SK-N-SH treated with all-trans-retinoic acid at 6 μM for 48 hours (cell line): Measurements from ENCODE around the gene GPRIN3.

ENCODE experiments used
- ATAC-seq: fragments of 200-7000 bp; cut with Tn5 transposase; 3 replicates; pipeline ENCODE4 v1.9.1; 2020; ENCODE audit warnings: mild to moderate bottlenecking, moderate library complexity
- ARNTL ChIP-seq: fragments of 450-650 bp; formaldehyde crosslinking; IDR thresholded peaks from 2 replicates; pipeline ENCODE4 v1.5.0; 2020; ENCODE audit warnings: low read depth, mild to moderate bottlenecking, moderate library complexity, borderline replicate concordance
- CSDC2 ChIP-seq: fragments of 250-450 bp; sonication (Bioruptor Pico); IDR thresholded peaks from 2 replicates; pipeline ENCODE4 v1.5.0; 2020; ENCODE audit warnings: mild to moderate bottlenecking, moderate library complexity
- ESRRG ChIP-seq: fragments of 250-450 bp; sonication (Bioruptor Pico); IDR thresholded peaks from 2 replicates; pipeline ENCODE4 v1.6.1; 2021; ENCODE audit warnings: mild to moderate bottlenecking
- GLIS3 ChIP-seq: fragments of 250-450 bp; sonication (Bioruptor Pico); IDR thresholded peaks from 2 replicates; pipeline ENCODE4 v1.5.0; 2020; ENCODE audit warnings: mild to moderate bottlenecking, moderate library complexity
- ISL1 ChIP-seq: fragments of 250-450 bp; sonication (Bioruptor Pico); IDR thresholded peaks from 2 replicates; pipeline ENCODE4 v2.1.2; 2022; ENCODE audit warnings: mild to moderate bottlenecking, moderate library complexity
- OSR1 ChIP-seq: fragments of 250-450 bp; sonication (Bioruptor Pico); IDR thresholded peaks from 2 replicates; pipeline ENCODE4 v1.8.0; 2022; ENCODE audit warnings: moderate library complexity, mild to moderate bottlenecking, inconsistent platforms
- PPARA ChIP-seq: fragments of 250-450 bp; sonication (Bioruptor Pico); IDR thresholded peaks from 2 replicates; pipeline ENCODE4 v1.5.0; 2020; ENCODE audit warnings: mild to moderate bottlenecking, borderline replicate concordance
- RARB ChIP-seq: fragments of 250-450 bp; sonication (Bioruptor Pico); IDR thresholded peaks from 2 replicates; pipeline ENCODE4 v1.8.0; 2021; ENCODE audit warnings: mild to moderate bottlenecking, moderate library complexity
- SNAI2 ChIP-seq: fragments of 250-450 bp; sonication (Bioruptor Pico); IDR thresholded peaks from 2 replicates; pipeline ENCODE4 v1.5.0; 2020; ENCODE audit warnings: mild to moderate bottlenecking, moderate library complexity
- ZC3H10 ChIP-seq: fragments of 250-450 bp; sonication (Bioruptor Pico); IDR thresholded peaks from 2 replicates; pipeline ENCODE4 v1.5.1; 2021; ENCODE audit warnings: mild to moderate bottlenecking, moderate library complexity
- ZFP3 ChIP-seq: fragments of 250-450 bp; sonication (Bioruptor Pico); IDR thresholded peaks from 2 replicates; pipeline ENCODE4 v1.5.0; 2020; ENCODE audit warnings: mild to moderate bottlenecking, moderate library complexity
- ZFP30 ChIP-seq: fragments of 450-650 bp; formaldehyde crosslinking; IDR thresholded peaks from 2 replicates; pipeline ENCODE4 v1.5.0; 2022; ENCODE audit warnings: mild to moderate bottlenecking, moderate library complexity
- ZNF565 ChIP-seq: fragments of 450-650 bp; formaldehyde crosslinking; conservative IDR thresholded peaks from 2 replicates; pipeline ENCODE4 v1.5.0; 2020; ENCODE audit warnings: low read depth, mild to moderate bottlenecking, moderate library complexity
- ZNF70 ChIP-seq: fragments of 450-650 bp; formaldehyde crosslinking; IDR thresholded peaks from 2 replicates; pipeline ENCODE4 v1.5.0; 2020; ENCODE audit warnings: mild to moderate bottlenecking, moderate library complexity
- ZNF8 ChIP-seq: fragments of 450-650 bp; formaldehyde crosslinking; IDR thresholded peaks from 2 replicates; pipeline ENCODE4 v1.5.0; 2020; ENCODE audit warnings: mild to moderate bottlenecking, moderate library complexity
- TF ChIP-seq, protein P1 (sequence below): fragments of 250-450 bp; sonication (Bioruptor Pico); IDR thresholded peaks from 2 replicates; pipeline ENCODE4 v1.8.0; 2021; ENCODE audit warnings: low read depth, mild to moderate bottlenecking, moderate library complexity, borderline replicate concordance
- TF ChIP-seq, protein P2 (sequence below): fragments of 250-450 bp; sonication (Bioruptor Pico); IDR thresholded peaks from 2 replicates; pipeline ENCODE4 v1.5.1; 2020; ENCODE audit warnings: low read depth, mild to moderate bottlenecking, moderate library complexity
- TF ChIP-seq, protein P3 (sequence below): fragments of 250-450 bp; sonication (Bioruptor Pico); IDR thresholded peaks from 2 replicates; pipeline ENCODE4 v1.5.0; 2020; ENCODE audit warnings: mild to moderate bottlenecking, moderate library complexity
- TF ChIP-seq, protein P4 (sequence below): fragments of 250-450 bp; sonication (Bioruptor Pico); IDR thresholded peaks from 2 replicates; pipeline ENCODE4 v1.5.1; 2021; ENCODE audit warnings: mild to moderate bottlenecking, moderate library complexity

The GPRIN3 gene

DNA sequence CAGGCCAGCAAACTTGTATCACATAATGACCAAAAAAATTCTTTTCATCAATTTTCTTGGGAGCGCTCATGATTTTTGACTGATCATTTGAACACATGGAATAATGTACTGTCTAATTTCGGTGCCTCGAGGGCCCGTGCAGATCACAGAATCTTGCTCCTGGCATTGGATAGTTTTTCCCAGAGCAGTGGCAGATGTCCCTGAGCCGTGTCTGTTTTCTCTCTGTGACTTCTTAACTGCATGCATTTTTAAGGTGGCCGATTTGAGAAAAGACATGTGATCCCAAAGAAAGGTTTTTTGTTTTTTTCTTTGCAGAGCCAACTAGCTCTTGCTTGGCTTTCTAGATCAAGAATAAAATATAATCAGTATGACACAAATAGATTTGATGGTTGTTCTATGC is 19.7 kb downstream of the GPRIN3 start:
- TF ChIP-seq SNAI2 (CRISPR knock-in tag) (no peak), ZC3H10 (no peak), RARB (CRISPR knock-in tag) (no peak), GLIS3 (CRISPR knock-in tag) (no peak), ZFP3 (no peak), ZNF8 (no peak)
- TF ChIP-seq, all 23 proteins: peak for 0
- no peak for ATAC-seq

DNA sequence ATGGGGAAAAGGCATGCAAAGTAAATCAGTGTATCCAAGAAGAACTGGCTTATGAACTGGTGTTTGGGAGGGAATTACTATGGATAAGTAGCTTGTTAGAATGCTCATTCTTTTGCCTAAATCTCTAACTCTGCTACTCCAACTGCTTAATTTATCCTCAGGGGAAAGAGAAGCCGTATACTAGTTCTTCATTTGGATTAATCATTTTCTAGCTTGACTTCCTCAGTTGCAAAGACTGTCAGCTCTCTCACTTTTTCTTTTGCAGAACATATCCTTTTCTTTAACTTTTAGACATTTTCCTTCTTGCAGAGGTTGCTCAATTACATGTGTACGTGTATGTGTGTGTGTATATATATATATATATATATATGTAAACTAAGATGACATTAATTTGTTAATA is 21.9 kb downstream of the GPRIN3 start:
- TF ChIP-seq ZNF8 (no peak), GLIS3 (CRISPR knock-in tag) (no peak), ZFP30 (CRISPR knock-in tag) (no peak), OSR1 (CRISPR knock-in tag) (no peak), ESRRG (no peak), PPARA (CRISPR knock-in tag) (no peak), RARB (CRISPR knock-in tag) (no peak), CSDC2 (CRISPR knock-in tag) (no peak)
- TF ChIP-seq, protein P1, sequence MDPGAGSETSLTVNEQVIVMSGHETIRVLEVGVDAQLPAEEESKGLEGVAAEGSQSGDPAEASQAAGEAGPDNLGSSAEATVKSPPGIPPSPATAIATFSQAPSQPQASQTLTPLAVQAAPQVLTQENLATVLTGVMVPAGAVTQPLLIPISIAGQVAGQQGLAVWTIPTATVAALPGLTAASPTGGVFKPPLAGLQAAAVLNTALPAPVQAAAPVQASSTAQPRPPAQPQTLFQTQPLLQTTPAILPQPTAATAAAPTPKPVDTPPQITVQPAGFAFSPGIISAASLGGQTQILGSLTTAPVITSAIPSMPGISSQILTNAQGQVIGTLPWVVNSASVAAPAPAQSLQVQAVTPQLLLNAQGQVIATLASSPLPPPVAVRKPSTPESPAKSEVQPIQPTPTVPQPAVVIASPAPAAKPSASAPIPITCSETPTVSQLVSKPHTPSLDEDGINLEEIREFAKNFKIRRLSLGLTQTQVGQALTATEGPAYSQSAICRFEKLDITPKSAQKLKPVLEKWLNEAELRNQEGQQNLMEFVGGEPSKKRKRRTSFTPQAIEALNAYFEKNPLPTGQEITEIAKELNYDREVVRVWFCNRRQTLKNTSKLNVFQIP, result no peak
- TF ChIP-seq, protein P2, sequence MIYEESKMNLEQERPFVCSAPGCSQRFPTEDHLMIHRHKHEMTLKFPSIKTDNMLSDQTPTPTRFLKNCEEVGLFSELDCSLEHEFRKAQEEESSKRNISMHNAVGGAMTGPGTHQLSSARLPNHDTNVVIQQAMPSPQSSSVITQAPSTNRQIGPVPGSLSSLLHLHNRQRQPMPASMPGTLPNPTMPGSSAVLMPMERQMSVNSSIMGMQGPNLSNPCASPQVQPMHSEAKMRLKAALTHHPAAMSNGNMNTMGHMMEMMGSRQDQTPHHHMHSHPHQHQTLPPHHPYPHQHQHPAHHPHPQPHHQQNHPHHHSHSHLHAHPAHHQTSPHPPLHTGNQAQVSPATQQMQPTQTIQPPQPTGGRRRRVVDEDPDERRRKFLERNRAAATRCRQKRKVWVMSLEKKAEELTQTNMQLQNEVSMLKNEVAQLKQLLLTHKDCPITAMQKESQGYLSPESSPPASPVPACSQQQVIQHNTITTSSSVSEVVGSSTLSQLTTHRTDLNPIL (CRISPR knock-in tag), result no peak
- ATAC-seq, result no peak

DNA sequence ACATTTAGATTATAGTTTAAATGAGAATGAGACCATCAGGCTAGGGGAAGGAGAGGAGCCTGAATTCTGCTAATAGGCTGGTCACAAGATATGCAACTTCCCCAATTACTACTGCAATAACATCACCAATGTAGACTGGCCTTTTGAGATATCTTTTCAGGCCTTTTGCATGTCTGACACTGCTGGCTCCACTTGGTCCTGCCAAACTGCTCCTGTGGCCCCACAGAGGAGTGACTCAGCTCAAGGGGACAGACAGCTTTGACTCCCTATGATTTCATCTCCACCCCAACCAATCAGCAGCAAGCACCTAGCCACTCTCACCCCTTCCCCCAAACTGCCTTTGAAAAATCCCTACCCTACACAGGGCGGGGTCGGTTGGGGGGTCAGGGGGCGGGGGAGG is 22.8 kb downstream of the GPRIN3 start:
- no peak for TF ChIP-seq OSR1 (CRISPR knock-in tag)
- TF ChIP-seq ZNF70 (CRISPR knock-in tag), result no peak
- TF ChIP-seq SNAI2 (CRISPR knock-in tag), result no peak
- TF ChIP-seq ZFP30 (CRISPR knock-in tag), result no peak
- TF ChIP-seq ZNF8, result no peak
- TF ChIP-seq RARB (CRISPR knock-in tag), result no peak
- TF ChIP-seq, protein P3, sequence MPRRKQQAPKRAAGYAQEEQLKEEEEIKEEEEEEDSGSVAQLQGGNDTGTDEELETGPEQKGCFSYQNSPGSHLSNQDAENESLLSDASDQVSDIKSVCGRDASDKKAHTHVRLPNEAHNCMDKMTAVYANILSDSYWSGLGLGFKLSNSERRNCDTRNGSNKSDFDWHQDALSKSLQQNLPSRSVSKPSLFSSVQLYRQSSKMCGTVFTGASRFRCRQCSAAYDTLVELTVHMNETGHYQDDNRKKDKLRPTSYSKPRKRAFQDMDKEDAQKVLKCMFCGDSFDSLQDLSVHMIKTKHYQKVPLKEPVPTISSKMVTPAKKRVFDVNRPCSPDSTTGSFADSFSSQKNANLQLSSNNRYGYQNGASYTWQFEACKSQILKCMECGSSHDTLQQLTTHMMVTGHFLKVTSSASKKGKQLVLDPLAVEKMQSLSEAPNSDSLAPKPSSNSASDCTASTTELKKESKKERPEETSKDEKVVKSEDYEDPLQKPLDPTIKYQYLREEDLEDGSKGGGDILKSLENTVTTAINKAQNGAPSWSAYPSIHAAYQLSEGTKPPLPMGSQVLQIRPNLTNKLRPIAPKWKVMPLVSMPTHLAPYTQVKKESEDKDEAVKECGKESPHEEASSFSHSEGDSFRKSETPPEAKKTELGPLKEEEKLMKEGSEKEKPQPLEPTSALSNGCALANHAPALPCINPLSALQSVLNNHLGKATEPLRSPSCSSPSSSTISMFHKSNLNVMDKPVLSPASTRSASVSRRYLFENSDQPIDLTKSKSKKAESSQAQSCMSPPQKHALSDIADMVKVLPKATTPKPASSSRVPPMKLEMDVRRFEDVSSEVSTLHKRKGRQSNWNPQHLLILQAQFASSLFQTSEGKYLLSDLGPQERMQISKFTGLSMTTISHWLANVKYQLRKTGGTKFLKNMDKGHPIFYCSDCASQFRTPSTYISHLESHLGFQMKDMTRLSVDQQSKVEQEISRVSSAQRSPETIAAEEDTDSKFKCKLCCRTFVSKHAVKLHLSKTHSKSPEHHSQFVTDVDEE, result no peak
- no peak for TF ChIP-seq ZNF565

DNA sequence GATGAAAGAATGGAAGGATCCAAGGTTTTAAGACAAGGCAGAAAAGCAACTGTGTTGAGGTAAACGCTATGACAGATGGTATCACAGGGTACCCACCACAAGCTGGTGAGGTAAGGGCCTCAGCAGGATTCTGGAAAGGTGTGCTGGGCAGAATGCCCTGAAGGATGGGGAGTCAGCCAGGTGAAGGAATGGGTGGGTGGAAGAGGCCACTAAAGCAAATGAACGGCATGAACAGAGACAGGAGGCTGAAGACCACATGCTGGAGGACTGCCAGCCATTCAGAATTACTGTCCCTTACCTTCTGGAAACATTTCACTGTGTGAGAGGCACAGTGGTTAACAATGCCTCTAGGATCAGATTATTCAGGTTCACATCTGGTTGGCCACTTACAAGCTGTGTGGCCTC is 23.6 kb downstream of the GPRIN3 start:
- TF ChIP-seq, protein P3, result no peak
- TF ChIP-seq, protein P4, sequence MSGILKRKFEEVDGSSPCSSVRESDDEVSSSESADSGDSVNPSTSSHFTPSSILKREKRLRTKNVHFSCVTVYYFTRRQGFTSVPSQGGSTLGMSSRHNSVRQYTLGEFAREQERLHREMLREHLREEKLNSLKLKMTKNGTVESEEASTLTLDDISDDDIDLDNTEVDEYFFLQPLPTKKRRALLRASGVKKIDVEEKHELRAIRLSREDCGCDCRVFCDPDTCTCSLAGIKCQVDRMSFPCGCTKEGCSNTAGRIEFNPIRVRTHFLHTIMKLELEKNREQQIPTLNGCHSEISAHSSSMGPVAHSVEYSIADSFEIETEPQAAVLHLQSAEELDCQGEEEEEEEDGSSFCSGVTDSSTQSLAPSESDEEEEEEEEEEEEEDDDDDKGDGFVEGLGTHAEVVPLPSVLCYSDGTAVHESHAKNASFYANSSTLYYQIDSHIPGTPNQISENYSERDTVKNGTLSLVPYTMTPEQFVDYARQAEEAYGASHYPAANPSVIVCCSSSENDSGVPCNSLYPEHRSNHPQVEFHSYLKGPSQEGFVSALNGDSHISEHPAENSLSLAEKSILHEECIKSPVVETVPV (CRISPR knock-in tag), result no peak
- TF ChIP-seq, protein P2 (CRISPR knock-in tag), result no peak
- TF ChIP-seq ESRRG, result no peak
- TF ChIP-seq, protein P1, result no peak
- TF ChIP-seq PPARA (CRISPR knock-in tag), result no peak
- no peak for TF ChIP-seq ARNTL (CRISPR knock-in tag)
- TF ChIP-seq ISL1 (CRISPR knock-in tag), result no peak
- no peak for ATAC-seq

More for the DNA sequence above, 22.8 kb downstream of the GPRIN3 start:
- no peak for ATAC-seq
